ENCODE data around the gene TMEM203. TPM values are rescaled to one million over a fixed set of nuclear protein-coding genes. Genes with fewer than 3 reads are reported as not detected.

TMEM203 gene
- total and polyA plus RNA-seq, 2 of the 13 experiments (the other 11 are each of a cell fraction or from before 2014, with no cell fraction given): 23.4 to 36.7 TPM

- peak; percentile 53; the same call in 1 of the 2 replicates for TF ChIP-seq PRDM10 (CRISPR knock-in tag; IDR thresholded peaks at IDR 0.05; ENCODE audit: low read depth)
- TF ChIP-seq ZNF160 (CRISPR knock-in tag; IDR thresholded peaks at IDR 0.05): no peak
- TF ChIP-seq, protein P1, sequence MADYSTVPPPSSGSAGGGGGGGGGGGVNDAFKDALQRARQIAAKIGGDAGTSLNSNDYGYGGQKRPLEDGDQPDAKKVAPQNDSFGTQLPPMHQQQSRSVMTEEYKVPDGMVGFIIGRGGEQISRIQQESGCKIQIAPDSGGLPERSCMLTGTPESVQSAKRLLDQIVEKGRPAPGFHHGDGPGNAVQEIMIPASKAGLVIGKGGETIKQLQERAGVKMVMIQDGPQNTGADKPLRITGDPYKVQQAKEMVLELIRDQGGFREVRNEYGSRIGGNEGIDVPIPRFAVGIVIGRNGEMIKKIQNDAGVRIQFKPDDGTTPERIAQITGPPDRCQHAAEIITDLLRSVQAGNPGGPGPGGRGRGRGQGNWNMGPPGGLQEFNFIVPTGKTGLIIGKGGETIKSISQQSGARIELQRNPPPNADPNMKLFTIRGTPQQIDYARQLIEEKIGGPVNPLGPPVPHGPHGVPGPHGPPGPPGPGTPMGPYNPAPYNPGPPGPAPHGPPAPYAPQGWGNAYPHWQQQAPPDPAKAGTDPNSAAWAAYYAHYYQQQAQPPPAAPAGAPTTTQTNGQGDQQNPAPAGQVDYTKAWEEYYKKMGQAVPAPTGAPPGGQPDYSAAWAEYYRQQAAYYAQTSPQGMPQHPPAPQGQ (CRISPR knock-in tag; IDR thresholded peaks at IDR 0.05; ENCODE audit: borderline replicate concordance): no peak
- TF ChIP-seq ARID2 (CRISPR knock-in tag; IDR thresholded peaks at IDR 0.05; ENCODE audit: borderline replicate concordance): no peak
- peak; percentile 82; the same call in 1 of the 2 replicates for TF ChIP-seq SNAI1 (CRISPR knock-in tag; IDR thresholded peaks at IDR 0.05; ENCODE audit: borderline replicate concordance)
- no peak for TF ChIP-seq POLR2AphosphoS2 (IDR thresholded peaks at IDR 0.05; ENCODE audit: low read depth, low read length)
- TF ChIP-seq, protein P2, sequence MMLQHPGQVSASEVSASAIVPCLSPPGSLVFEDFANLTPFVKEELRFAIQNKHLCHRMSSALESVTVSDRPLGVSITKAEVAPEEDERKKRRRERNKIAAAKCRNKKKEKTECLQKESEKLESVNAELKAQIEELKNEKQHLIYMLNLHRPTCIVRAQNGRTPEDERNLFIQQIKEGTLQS (CRISPR knock-in tag; IDR thresholded peaks at IDR 0.05): no peak
- no peak for TF ChIP-seq KLF13 (CRISPR knock-in tag; IDR thresholded peaks at IDR 0.05)
- TF ChIP-seq DPF2 (CRISPR knock-in tag; IDR thresholded peaks at IDR 0.05; ENCODE audit: borderline replicate concordance, low read depth): no peak
- TF ChIP-seq ATF6 (CRISPR knock-in tag; conservative IDR thresholded peaks at IDR 0.05): no peak
- TF ChIP-seq AHR (CRISPR knock-in tag; IDR thresholded peaks at IDR 0.05): no peak
- TF ChIP-seq RFX3 (CRISPR knock-in tag; IDR thresholded peaks at IDR 0.05): no peak
- TF ChIP-seq HDAC1 (CRISPR knock-in tag; IDR thresholded peaks at IDR 0.05): no peak
- TF ChIP-seq TFDP2 (CRISPR knock-in tag; IDR thresholded peaks at IDR 0.05): peak; percentile 55; the same call in 1 of the 2 replicates
- TF ChIP-seq ARID3A (IDR thresholded peaks at IDR 0.05; ENCODE audit: low read depth, low read length): no peak
Measured at GRCh38 chr9:137235424-137236237, 30.2 kb upstream of the TMEM203 start (continued).
